ENCODE measurements around the gene RAD51C.
"Not testable (repeated sequence)": the region's sequence is repeated elsewhere in the genome, so short reads cannot be mapped to it uniquely, and the experiment has no call there.

The RAD51C gene

GRCh38 chr17:58730937-58731336 is 38.5 kb downstream of the RAD51C start:
- Histone ChIP-seq H3K36me3 (peaks cover 9 to 29% (median 15%) of the 10 kb centered on the region in 3 donors), H3K4me3 (no peak overlapping the region), H3K27ac (no peak overlapping the region), H3K9me3 (no peaks in the 10 kb centered on the region), H3K4me1 (no peaks in the 10 kb centered on the region), H3K27me3 (no peaks in the 10 kb centered on the region)
- no peak for DNase-seq
- TF ChIP-seq CTCF (IDR thresholded peaks at IDR 0.05), result no peak
- intact Hi-C loops (cut with DNase I; ENCODE audit: low total_unique reads), result no loop called here

- no peak overlapping the region for H3K27ac ChIP-seq
- H3K27me3 ChIP-seq, result no peaks in the 10 kb centered on the region
- H3K4me3 ChIP-seq, result no peak overlapping the region
- intact Hi-C loops (cut with DNase I; ENCODE audit: low total_unique reads), result no loop called here
- no peak for TF ChIP-seq CTCF (IDR thresholded peaks at IDR 0.05)
- peaks cover 9 to 31% (median 12%) of the 10 kb centered on the region in 3 donors for H3K36me3 ChIP-seq
- DNase-seq, result no peak
- H3K4me1 ChIP-seq, result no peaks in the 10 kb centered on the region
- H3K9me3 ChIP-seq, result no peaks in the 10 kb centered on the region
Measured at GRCh38 chr17:58734040-58734439, 41.6 kb downstream of the RAD51C start.

GRCh38 chr17:58734811-58735210 is 42.4 kb downstream of the RAD51C start:
- Histone ChIP-seq H3K27me3 (no peaks in the 10 kb centered on the region), H3K36me3 (peaks cover 6 to 27% (median 9%) of the 10 kb centered on the region in 3 donors), H3K4me1 (no peaks in the 10 kb centered on the region), H3K4me3 (no peak overlapping the region), H3K9me3 (no peaks in the 10 kb centered on the region), H3K27ac (no peak overlapping the region)
- no peak for TF ChIP-seq CTCF (IDR thresholded peaks at IDR 0.05)
- no peak for DNase-seq
- intact Hi-C loops (cut with DNase I; ENCODE audit: low total_unique reads), result no loop called here

- no peak overlapping the region for H3K4me3 ChIP-seq
- intact Hi-C loops (cut with DNase I; ENCODE audit: low total_unique reads), result no loop called here
- H3K27ac ChIP-seq, result no peak overlapping the region
- no peaks in the 10 kb centered on the region for H3K27me3 ChIP-seq
- no peaks in the 10 kb centered on the region for H3K9me3 ChIP-seq
- TF ChIP-seq CTCF (IDR thresholded peaks at IDR 0.05), result no peak
- peaks cover 0 to under 1% (median 0%) of the 10 kb centered on the region in 3 donors for H3K36me3 ChIP-seq
- no peaks in the 10 kb centered on the region for H3K4me1 ChIP-seq
- DNase-seq, result no peak
Measured at GRCh38 chr17:58741121-58741625, 48.8 kb downstream of the RAD51C start.

GRCh38 chr17:58747674-58748073 is 55.3 kb downstream of the RAD51C start:
- H3K27ac ChIP-seq, result no peak overlapping the region
- H3K27me3 ChIP-seq, result no peaks in the 10 kb centered on the region
- no peaks in the 10 kb centered on the region for H3K9me3 ChIP-seq
- H3K4me3 ChIP-seq, result no peak overlapping the region
- H3K36me3 ChIP-seq, result no peaks in the 10 kb centered on the region
- DNase-seq, result no peak
- TF ChIP-seq CTCF (IDR thresholded peaks at IDR 0.05), result no peak
- H3K4me1 ChIP-seq, result no peaks in the 10 kb centered on the region
- intact Hi-C loops (cut with DNase I; ENCODE audit: low total_unique reads), result no loop called here

- H3K27ac ChIP-seq; DNase-seq; intact Hi-C loops (cut with DNase I; ENCODE audit: low total_unique reads); H3K4me3 ChIP-seq; H3K9me3 ChIP-seq; H3K27me3 ChIP-seq; H3K36me3 ChIP-seq; H3K4me1 ChIP-seq: not testable (repeated sequence)
Measured at GRCh38 chr17:58749627-58750026, 57.2 kb downstream of the RAD51C start.
